DLD1 (cell line): ENCODE data around the gene CHML.
"Not testable (repeated sequence)": the region's sequence is repeated elsewhere in the genome, so short reads cannot be mapped to it uniquely, and the experiment has no call there.

Experiments
- in situ Hi-C: cut with HindIII; loops from 2 replicates; pipeline ENCODE4 v1.10.0; 2017; ENCODE audit warnings: low sequenced_read_pairs

The CHML gene

GRCh38 chr1:241640149-241640866 is at the start of gene CHML, which contains the start of gene OPN3:
CHML (minus strand) TSS chr1:241640369; CDS start chr1:241635766, 4,603 bp downstream.
OPN3 (minus strand) TSS chr1:241640369; CDS start chr1:241640254, 115 bp downstream.
- in situ Hi-C loops: loop anchor here (25.0 kb wide), 1 partner anchor 172 kb away; no protein-coding TSS in a partner anchor

GRCh38 chr1:241688940-241689368 is 48.8 kb upstream of the CHML start:
- in situ Hi-C loops: no loop called here

- in situ Hi-C loops: no loop called here
Observed at GRCh38 chr1:241684108-241684507, 43.9 kb upstream of the CHML start.

- in situ Hi-C loops: no loop called here
Observed at GRCh38 chr1:241682921-241683320, 42.8 kb upstream of the CHML start.

GRCh38 chr1:241681861-241682448 is 41.8 kb upstream of the CHML start:
- in situ Hi-C loops: not testable (repeated sequence)

- in situ Hi-C loops: no loop called here
Observed at GRCh38 chr1:241679961-241680360, 39.8 kb upstream of the CHML start.

- in situ Hi-C loops: no loop called here
Observed at GRCh38 chr1:241679404-241679803, 39.2 kb upstream of the CHML start.

- in situ Hi-C loops: no loop called here
Observed at GRCh38 chr1:241678536-241678935, 38.4 kb upstream of the CHML start.

GRCh38 chr1:241677201-241677600 is 37.0 kb upstream of the CHML start:
- in situ Hi-C loops: no loop called here

GRCh38 chr1:241675983-241676382 is 35.8 kb upstream of the CHML start:
- in situ Hi-C loops: no loop called here

GRCh38 chr1:241674805-241675384 is 34.7 kb upstream of the CHML start:
- in situ Hi-C loops: no loop called here

- in situ Hi-C loops: no loop called here
Observed at GRCh38 chr1:241672301-241672700, 32.1 kb upstream of the CHML start.

- in situ Hi-C loops: no loop called here
Observed at GRCh38 chr1:241666419-241666818, 26.2 kb upstream of the CHML start.

GRCh38 chr1:241660424-241660972 is 20.3 kb upstream of the CHML start:
- in situ Hi-C loops: no loop called here

GRCh38 chr1:241659016-241659415 is 18.8 kb upstream of the CHML start:
- in situ Hi-C loops: not testable (repeated sequence)

- in situ Hi-C loops: no loop called here
Observed at GRCh38 chr1:241658081-241658793, 18.1 kb upstream of the CHML start.

GRCh38 chr1:241654641-241655040 is 14.5 kb upstream of the CHML start:
- in situ Hi-C loops: loop anchor here (5.0 kb wide), 1 partner anchor 98 kb away; no protein-coding TSS in a partner anchor

GRCh38 chr1:241654019-241654418 is 13.8 kb upstream of the CHML start:
- in situ Hi-C loops: loop anchor here (5.0 kb wide), 1 partner anchor 98 kb away; no protein-coding TSS in a partner anchor

- in situ Hi-C loops: loop anchor here (5.0 kb wide), 1 partner anchor 100 kb away; no protein-coding TSS in a partner anchor
Observed at GRCh38 chr1:241652012-241652411, 11.8 kb upstream of the CHML start, which contains the start of gene WDR64. WDR64 (plus strand) TSS chr1:241652281; CDS start chr1:241652485, 204 bp downstream.

- in situ Hi-C loops: loop anchor here (25.0 kb wide), 1 partner anchor 164 kb away; no protein-coding TSS in a partner anchor
Observed at GRCh38 chr1:241648159-241648558, 8.0 kb upstream of the CHML start.
